ENCODE data around the gene HS3ST4.

HS3ST4 gene

GRCh38 chr16:25841761-25842160 is 150.0 kb downstream of the HS3ST4 start:
- Histone ChIP-seq H3K4me1 (ENCODE audit: control insufficient read depth in 5 of 5, insufficient read depth in 5 of 5, low read length in 5 of 5) (peaks cover 0 to 2% (median 0%) of the 10 kb centered on the region in 5 donors), H3K27me3 (ENCODE audit: control insufficient read depth in 5 of 5, insufficient read depth in 4 of 5, low read length in 5 of 5) (peaks cover 0 to 7% (median 5%) of the 10 kb centered on the region in 5 donors), H3K4me3 (ENCODE audit: low read depth in 1 of 5, low read length in 5 of 5) (no peak overlapping the region), H3K9ac (ENCODE audit: low read length in 5 of 5) (no peak overlapping the region), H3K27ac (ENCODE audit: low read depth, low read length) (no peak overlapping the region), H3K9me3 (ENCODE audit: control insufficient read depth in 5 of 5, low read length in 5 of 5) (no peaks in the 10 kb centered on the region), H3K36me3 (ENCODE audit: control insufficient read depth in 5 of 5, insufficient read depth in 5 of 5, low read length in 5 of 5) (no peaks in the 10 kb centered on the region)

- Histone ChIP-seq H3K9ac (ENCODE audit: low read length in 5 of 5) (no peak overlapping the region), H3K27me3 (ENCODE audit: control insufficient read depth in 5 of 5, insufficient read depth in 4 of 5, low read length in 5 of 5) (peaks cover 0 to 7% (median 0%) of the 10 kb centered on the region in 5 donors), H3K4me1 (ENCODE audit: control insufficient read depth in 5 of 5, insufficient read depth in 5 of 5, low read length in 5 of 5) (no peaks in the 10 kb centered on the region), H3K4me3 (ENCODE audit: low read depth in 1 of 5, low read length in 5 of 5) (no peak overlapping the region), H3K36me3 (ENCODE audit: control insufficient read depth in 5 of 5, insufficient read depth in 5 of 5, low read length in 5 of 5) (no peaks in the 10 kb centered on the region), H3K27ac (ENCODE audit: low read depth, low read length) (no peak overlapping the region), H3K9me3 (ENCODE audit: control insufficient read depth in 5 of 5, low read length in 5 of 5) (no peaks in the 10 kb centered on the region)
These were observed 154.1 kb downstream of the HS3ST4 start for GRCh38 chr16:25845901-25846300.

GRCh38 chr16:25854141-25854540 is 162.4 kb downstream of the HS3ST4 start:
- Histone ChIP-seq H3K4me3 (ENCODE audit: low read depth in 1 of 5, low read length in 5 of 5) (no peak overlapping the region), H3K27ac (ENCODE audit: low read depth, low read length) (no peak overlapping the region), H3K9ac (ENCODE audit: low read length in 5 of 5) (no peak overlapping the region), H3K9me3 (ENCODE audit: control insufficient read depth in 5 of 5, low read length in 5 of 5) (peaks cover 0 to 6% (median 0%) of the 10 kb centered on the region in 5 donors), H3K27me3 (ENCODE audit: control insufficient read depth in 5 of 5, insufficient read depth in 4 of 5, low read length in 5 of 5) (peaks cover 0 to 6% (median 0%) of the 10 kb centered on the region in 5 donors), H3K4me1 (ENCODE audit: control insufficient read depth in 5 of 5, insufficient read depth in 5 of 5, low read length in 5 of 5) (no peaks in the 10 kb centered on the region), H3K36me3 (ENCODE audit: control insufficient read depth in 5 of 5, insufficient read depth in 5 of 5, low read length in 5 of 5) (no peaks in the 10 kb centered on the region)

GRCh38 chr16:25855063-25855462 is 163.3 kb downstream of the HS3ST4 start:
- H3K36me3 ChIP-seq (ENCODE audit: control insufficient read depth in 5 of 5, insufficient read depth in 5 of 5, low read length in 5 of 5), result no peaks in the 10 kb centered on the region
- peaks cover 0 to 6% (median 0%) of the 10 kb centered on the region in 5 donors for H3K27me3 ChIP-seq (ENCODE audit: control insufficient read depth in 5 of 5, insufficient read depth in 4 of 5, low read length in 5 of 5)
- peaks cover 0 to 9% (median 0%) of the 10 kb centered on the region in 5 donors for H3K9me3 ChIP-seq (ENCODE audit: control insufficient read depth in 5 of 5, low read length in 5 of 5)
- H3K27ac ChIP-seq (ENCODE audit: low read depth, low read length), result no peak overlapping the region
- H3K4me1 ChIP-seq (ENCODE audit: control insufficient read depth in 5 of 5, insufficient read depth in 5 of 5, low read length in 5 of 5), result no peaks in the 10 kb centered on the region
- no peak overlapping the region for H3K9ac ChIP-seq (ENCODE audit: low read length in 5 of 5)
- no peak overlapping the region for H3K4me3 ChIP-seq (ENCODE audit: low read depth in 1 of 5, low read length in 5 of 5)

GRCh38 chr16:25855818-25856217 is 164.1 kb downstream of the HS3ST4 start:
- Histone ChIP-seq H3K9me3 (ENCODE audit: control insufficient read depth in 5 of 5, low read length in 5 of 5) (peaks cover 0 to 9% (median 0%) of the 10 kb centered on the region in 5 donors), H3K36me3 (ENCODE audit: control insufficient read depth in 5 of 5, insufficient read depth in 5 of 5, low read length in 5 of 5) (no peaks in the 10 kb centered on the region), H3K4me3 (ENCODE audit: low read depth in 1 of 5, low read length in 5 of 5) (no peak overlapping the region), H3K9ac (ENCODE audit: low read length in 5 of 5) (no peak overlapping the region), H3K27me3 (ENCODE audit: control insufficient read depth in 5 of 5, insufficient read depth in 4 of 5, low read length in 5 of 5) (peaks cover 0 to 6% (median 0%) of the 10 kb centered on the region in 5 donors), H3K27ac (ENCODE audit: low read depth, low read length) (no peak overlapping the region), H3K4me1 (ENCODE audit: control insufficient read depth in 5 of 5, insufficient read depth in 5 of 5, low read length in 5 of 5) (no peaks in the 10 kb centered on the region)

- no peak overlapping the region for H3K9ac ChIP-seq (ENCODE audit: low read length in 5 of 5)
- peaks cover 0 to 9% (median 2%) of the 10 kb centered on the region in 5 donors for H3K9me3 ChIP-seq (ENCODE audit: control insufficient read depth in 5 of 5, low read length in 5 of 5)
- H3K4me1 ChIP-seq (ENCODE audit: control insufficient read depth in 5 of 5, insufficient read depth in 5 of 5, low read length in 5 of 5), result no peaks in the 10 kb centered on the region
- H3K27ac ChIP-seq (ENCODE audit: low read depth, low read length), result no peak overlapping the region
- H3K36me3 ChIP-seq (ENCODE audit: control insufficient read depth in 5 of 5, insufficient read depth in 5 of 5, low read length in 5 of 5), result no peaks in the 10 kb centered on the region
- H3K4me3 ChIP-seq (ENCODE audit: low read depth in 1 of 5, low read length in 5 of 5), result no peak overlapping the region
- peaks cover 0 to 6% (median 0%) of the 10 kb centered on the region in 5 donors for H3K27me3 ChIP-seq (ENCODE audit: control insufficient read depth in 5 of 5, insufficient read depth in 4 of 5, low read length in 5 of 5)
These were observed 167.9 kb downstream of the HS3ST4 start for GRCh38 chr16:25859645-25860044.

- Histone ChIP-seq H3K27ac (ENCODE audit: low read depth, low read length) (no peak overlapping the region), H3K4me1 (ENCODE audit: control insufficient read depth in 5 of 5, insufficient read depth in 5 of 5, low read length in 5 of 5) (no peaks in the 10 kb centered on the region), H3K9ac (ENCODE audit: low read length in 5 of 5) (no peak overlapping the region), H3K4me3 (ENCODE audit: low read depth in 1 of 5, low read length in 5 of 5) (no peak overlapping the region), H3K9me3 (ENCODE audit: control insufficient read depth in 5 of 5, low read length in 5 of 5) (peaks cover 0 to 2% (median 0%) of the 10 kb centered on the region in 5 donors), H3K36me3 (ENCODE audit: control insufficient read depth in 5 of 5, insufficient read depth in 5 of 5, low read length in 5 of 5) (no peaks in the 10 kb centered on the region), H3K27me3 (ENCODE audit: control insufficient read depth in 5 of 5, insufficient read depth in 4 of 5, low read length in 5 of 5) (peaks cover 0 to 9% (median 0%) of the 10 kb centered on the region in 5 donors)
These were observed 175.3 kb downstream of the HS3ST4 start for GRCh38 chr16:25867041-25867440.

GRCh38 chr16:25868106-25868505 is 176.3 kb downstream of the HS3ST4 start:
- Histone ChIP-seq H3K27me3 (ENCODE audit: control insufficient read depth in 5 of 5, insufficient read depth in 4 of 5, low read length in 5 of 5) (peaks cover 0 to 9% (median 0%) of the 10 kb centered on the region in 5 donors), H3K4me1 (ENCODE audit: control insufficient read depth in 5 of 5, insufficient read depth in 5 of 5, low read length in 5 of 5) (no peaks in the 10 kb centered on the region), H3K36me3 (ENCODE audit: control insufficient read depth in 5 of 5, insufficient read depth in 5 of 5, low read length in 5 of 5) (no peaks in the 10 kb centered on the region), H3K9me3 (ENCODE audit: control insufficient read depth in 5 of 5, low read length in 5 of 5) (peaks cover 0 to 2% (median 0%) of the 10 kb centered on the region in 5 donors), H3K9ac (ENCODE audit: low read length in 5 of 5) (no peak overlapping the region), H3K27ac (ENCODE audit: low read depth, low read length) (no peak overlapping the region), H3K4me3 (ENCODE audit: low read depth in 1 of 5, low read length in 5 of 5) (no peak overlapping the region)

GRCh38 chr16:25868706-25869370 is 177.1 kb downstream of the HS3ST4 start:
- H3K36me3 ChIP-seq (ENCODE audit: control insufficient read depth in 5 of 5, insufficient read depth in 5 of 5, low read length in 5 of 5), result no peaks in the 10 kb centered on the region
- H3K9me3 ChIP-seq (ENCODE audit: control insufficient read depth in 5 of 5, low read length in 5 of 5), result peaks cover 0 to 2% (median 0%) of the 10 kb centered on the region in 5 donors
- H3K4me3 ChIP-seq (ENCODE audit: low read depth in 1 of 5, low read length in 5 of 5), result no peak overlapping the region
- H3K9ac ChIP-seq (ENCODE audit: low read length in 5 of 5), result no peak overlapping the region
- no peaks in the 10 kb centered on the region for H3K4me1 ChIP-seq (ENCODE audit: control insufficient read depth in 5 of 5, insufficient read depth in 5 of 5, low read length in 5 of 5)
- no peak overlapping the region for H3K27ac ChIP-seq (ENCODE audit: low read depth, low read length)
- peaks cover 0 to 9% (median 0%) of the 10 kb centered on the region in 5 donors for H3K27me3 ChIP-seq (ENCODE audit: control insufficient read depth in 5 of 5, insufficient read depth in 4 of 5, low read length in 5 of 5)

GRCh38 chr16:25872369-25873070 is 180.8 kb downstream of the HS3ST4 start:
- H3K9me3 ChIP-seq (ENCODE audit: control insufficient read depth in 5 of 5, low read length in 5 of 5), result peaks cover 0 to 4% (median 0%) of the 10 kb centered on the region in 5 donors
- no peak overlapping the region for H3K4me3 ChIP-seq (ENCODE audit: low read depth in 1 of 5, low read length in 5 of 5)
- no peaks in the 10 kb centered on the region for H3K36me3 ChIP-seq (ENCODE audit: control insufficient read depth in 5 of 5, insufficient read depth in 5 of 5, low read length in 5 of 5)
- no peak overlapping the region for H3K27ac ChIP-seq (ENCODE audit: low read depth, low read length)
- H3K4me1 ChIP-seq (ENCODE audit: control insufficient read depth in 5 of 5, insufficient read depth in 5 of 5, low read length in 5 of 5), result no peaks in the 10 kb centered on the region
- no peak overlapping the region for H3K9ac ChIP-seq (ENCODE audit: low read length in 5 of 5)
- peaks cover 0 to 9% (median 0%) of the 10 kb centered on the region in 5 donors for H3K27me3 ChIP-seq (ENCODE audit: control insufficient read depth in 5 of 5, insufficient read depth in 4 of 5, low read length in 5 of 5)

Data from subcutaneous abdominal adipose tissue (tissue), 5 donors.